CD1c-positive myeloid dendritic cell (primary cell): ENCODE results near the gene TSTD1.
"Not testable (repeated sequence)": the region's sequence is repeated elsewhere in the genome, so short reads cannot be mapped to it uniquely, and the experiment has no call there.

Experiments
- DNase-seq: peaks from one replicate; pipeline ENCODE4 v3.0.0-alpha.2; 2016; ENCODE audit errors: extremely low spot score

The TSTD1 gene

DNA sequence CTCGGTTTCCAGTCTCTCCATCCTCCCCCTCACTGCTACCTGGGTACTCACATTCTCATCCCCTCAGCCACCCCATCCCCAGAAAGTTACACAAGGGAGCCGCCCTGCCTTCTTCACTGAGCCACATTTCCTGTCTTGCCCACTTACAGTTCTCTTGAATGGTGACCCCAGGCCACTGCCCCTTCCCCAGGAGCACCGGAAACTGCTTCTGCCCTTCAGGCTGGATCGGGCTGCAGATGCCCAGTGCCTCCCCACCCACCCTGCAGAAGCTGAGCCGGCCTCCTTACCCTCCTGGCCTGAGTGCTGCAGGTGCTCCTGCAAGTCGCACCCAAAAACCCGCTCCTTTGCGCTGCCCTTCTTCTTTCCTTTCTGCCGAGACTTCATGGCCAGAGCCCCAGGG, 30.5 kb upstream of the TSTD1 start:
- no peak for DNase-seq

DNA sequence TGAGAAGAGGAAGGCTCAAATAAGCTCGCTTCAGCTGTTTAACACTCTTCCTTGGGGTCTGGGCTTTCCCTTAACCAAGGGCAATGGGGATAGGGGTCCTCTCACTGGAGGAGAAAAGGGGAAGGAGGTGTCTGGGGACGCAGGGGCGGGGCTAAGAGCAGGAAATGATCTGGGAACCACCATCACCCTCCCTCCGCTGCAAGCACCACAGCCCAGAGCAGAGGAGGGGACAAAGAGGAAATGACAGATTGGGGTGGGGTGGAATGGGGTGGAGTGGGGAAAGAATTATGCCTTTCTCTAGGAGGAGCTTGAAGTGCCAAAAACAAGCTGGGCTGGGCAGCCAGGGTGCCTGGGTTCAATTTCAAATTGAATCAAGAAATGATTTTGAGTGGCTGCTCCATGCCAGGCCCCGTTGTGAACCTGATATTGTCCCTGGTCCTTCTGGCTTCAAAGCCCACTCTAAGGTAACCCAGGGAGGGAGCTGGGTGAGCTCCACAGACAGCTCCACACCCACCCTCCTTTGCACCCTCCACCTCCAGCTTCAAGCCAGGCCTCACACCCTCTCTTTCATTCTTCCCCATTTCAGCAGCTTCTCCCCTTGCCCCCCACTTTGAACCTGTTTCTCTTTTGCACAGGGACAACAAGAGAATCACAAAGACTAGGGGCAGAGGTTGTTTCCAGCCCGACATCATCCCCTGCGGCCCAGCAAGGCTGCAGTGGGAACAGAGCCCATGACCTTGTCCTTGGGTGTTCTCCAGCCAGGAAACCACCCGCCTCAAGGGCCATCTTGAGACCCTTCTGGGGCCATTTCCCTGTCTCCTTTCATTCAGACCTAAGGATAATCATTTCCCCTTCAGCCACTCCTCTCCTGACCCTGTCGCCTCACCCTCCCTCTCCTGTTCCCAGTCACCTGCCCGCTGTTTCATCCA, 29.8 kb upstream of the TSTD1 start:
- DNase-seq: peak; percentile 88

DNA sequence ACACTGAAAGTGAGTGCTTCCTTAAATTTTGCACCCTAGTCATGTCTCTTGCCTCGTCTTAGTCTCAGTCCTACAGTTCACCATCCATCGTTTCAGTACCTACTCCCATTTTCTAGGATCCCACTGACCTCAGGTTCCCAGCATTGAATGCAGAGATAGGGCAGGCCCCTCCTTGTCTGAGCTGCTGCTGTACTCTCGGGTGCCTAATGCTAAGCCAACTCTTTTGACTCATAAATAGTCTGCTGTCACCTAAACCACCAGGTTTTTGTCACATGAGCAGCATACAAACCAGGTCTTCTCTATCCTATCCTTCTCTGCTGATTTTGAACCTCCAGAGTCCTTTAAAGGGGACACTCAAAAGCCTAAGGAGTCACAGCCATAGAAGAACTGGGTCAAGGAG, 27.9 kb upstream of the TSTD1 start:
- no peak for DNase-seq

DNA sequence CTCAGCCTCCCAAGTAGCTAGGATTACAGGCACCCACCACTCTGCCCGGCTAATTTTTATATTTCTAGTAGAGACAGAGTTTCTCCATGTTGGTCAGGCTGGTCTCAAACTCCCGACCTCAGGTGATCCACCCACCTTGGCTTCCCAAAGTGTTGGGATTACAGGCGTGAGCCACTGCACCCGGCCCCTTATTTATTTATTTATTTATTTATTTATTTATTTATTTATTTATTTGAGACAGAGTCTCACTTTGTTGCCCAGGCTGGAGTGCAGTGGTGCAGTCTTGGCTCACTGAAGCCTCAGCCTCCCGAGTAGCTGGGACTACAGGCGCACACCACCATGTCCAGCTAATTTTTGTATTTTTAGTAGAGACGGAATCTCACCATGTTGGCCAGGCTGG, 26.9 kb upstream of the TSTD1 start:
- not testable (repeated sequence) for DNase-seq

DNA sequence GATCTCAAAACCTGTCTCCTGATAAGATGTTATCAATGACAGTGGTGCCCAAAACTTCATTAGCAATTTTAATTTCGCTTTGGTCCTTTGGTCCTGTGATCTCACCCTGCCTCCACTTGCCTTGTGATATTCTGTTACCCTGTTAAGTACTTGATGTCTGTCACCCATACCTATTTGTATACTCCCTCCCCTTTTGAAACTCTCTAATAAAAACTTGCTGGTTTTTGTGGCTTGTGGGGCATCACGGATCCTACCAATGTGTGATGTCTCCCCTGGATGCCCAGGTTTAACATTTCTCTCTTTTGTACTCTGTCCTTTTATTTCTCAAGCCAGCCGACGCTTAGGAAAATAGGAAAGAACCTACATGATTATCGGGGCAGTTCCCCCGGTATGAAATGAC, 25.2 kb upstream of the TSTD1 start:
- DNase-seq: not testable (repeated sequence)

DNA sequence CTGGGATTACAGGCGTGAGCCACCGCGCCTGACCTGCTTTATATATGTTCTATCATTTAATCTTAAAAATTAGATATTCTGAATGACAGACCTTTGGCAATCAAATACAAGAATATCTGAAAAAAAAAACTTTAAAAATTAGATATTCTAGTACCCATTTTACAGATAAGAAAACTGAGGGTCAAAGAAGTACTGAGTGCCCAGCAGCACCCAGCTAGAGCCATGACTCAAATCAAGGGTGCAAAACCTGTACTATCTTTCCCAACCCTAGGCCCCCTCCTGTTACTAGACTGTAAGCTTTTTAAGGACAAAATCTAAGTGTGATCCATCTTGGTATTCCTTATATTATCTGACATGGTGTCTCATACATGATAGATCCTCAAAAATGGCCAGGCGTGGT, 22.7 kb upstream of the TSTD1 start:
- DNase-seq: no peak

DNA sequence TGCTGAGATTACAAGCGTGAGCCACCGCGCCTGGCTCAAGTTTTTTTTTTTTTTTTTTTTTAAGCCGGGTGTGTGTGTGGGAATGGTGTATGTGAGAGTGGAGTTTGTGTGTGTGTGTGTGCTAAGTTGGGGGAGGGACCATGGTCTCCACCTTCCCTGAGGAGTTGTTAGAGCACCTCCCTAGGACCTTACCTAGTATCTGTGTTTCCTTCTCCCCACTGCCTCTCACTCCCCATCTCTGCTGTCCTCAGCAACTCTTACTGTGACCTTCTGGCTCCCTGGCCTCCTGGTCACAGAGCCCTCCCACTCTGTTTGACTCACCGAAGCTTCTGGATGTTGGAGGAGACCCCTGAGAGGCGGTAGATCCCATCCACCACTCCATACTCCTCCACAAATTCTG, 20.5 kb upstream of the TSTD1 start:
- DNase-seq: no peak

DNA sequence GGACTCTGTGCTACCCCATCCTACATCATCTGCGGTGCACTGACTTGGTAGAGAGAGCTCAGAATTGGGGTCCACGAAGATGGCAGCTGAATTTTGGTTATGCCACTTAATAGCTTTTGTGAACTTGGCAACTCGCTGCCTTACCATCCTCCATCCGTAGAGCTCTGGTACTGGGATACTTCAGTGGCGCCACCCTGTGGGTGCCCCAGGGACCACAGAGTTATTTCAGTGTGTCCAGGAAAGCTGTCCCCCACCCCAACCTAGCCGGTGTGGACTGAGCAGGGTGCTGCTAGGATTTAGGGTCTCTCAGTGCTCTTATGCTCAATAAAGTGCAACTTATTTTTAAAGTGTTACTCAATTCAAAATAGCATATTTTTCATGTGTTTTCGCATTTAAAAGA, 16.0 kb upstream of the TSTD1 start:
- DNase-seq: no peak

DNA sequence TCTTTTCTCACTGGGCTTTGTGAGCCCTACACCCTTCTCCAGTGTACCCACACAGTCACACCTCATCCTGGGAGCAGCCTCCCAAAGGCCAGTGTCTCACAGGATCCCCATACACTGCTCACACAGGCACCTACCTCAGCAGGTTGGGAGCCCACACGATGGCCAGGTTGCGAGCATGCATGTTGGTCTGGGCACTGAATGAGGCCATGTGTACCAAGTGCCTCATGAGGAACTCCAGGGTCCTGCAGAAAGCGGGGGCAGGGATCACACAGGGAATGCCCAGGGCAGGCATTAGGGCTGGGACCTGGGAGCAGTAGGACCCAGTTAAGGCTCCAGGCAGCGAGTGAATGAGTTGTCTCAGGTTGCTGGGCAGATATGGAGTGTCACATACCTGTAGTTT, 15.5 kb upstream of the TSTD1 start:
- DNase-seq: no peak

DNA sequence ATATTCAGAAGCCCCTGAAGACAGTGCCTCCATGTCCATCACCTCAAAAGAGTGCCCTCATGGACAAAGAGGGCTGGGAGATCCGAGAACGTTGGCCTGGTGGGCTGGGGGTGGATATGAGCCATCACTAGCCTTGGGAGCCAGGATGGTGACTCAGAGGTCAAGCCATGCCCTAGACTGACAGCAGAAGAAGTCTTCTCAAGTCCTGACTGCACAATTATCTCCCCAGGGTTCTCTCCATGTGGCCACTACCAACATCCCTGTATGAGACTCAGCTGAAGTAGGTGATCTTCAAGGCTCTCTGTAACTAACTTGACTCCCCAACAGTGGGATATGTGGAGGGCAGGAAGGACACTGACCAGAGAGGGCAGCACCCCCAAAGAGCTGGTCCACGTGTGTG, 14.1 kb upstream of the TSTD1 start:
- no peak for DNase-seq

DNA sequence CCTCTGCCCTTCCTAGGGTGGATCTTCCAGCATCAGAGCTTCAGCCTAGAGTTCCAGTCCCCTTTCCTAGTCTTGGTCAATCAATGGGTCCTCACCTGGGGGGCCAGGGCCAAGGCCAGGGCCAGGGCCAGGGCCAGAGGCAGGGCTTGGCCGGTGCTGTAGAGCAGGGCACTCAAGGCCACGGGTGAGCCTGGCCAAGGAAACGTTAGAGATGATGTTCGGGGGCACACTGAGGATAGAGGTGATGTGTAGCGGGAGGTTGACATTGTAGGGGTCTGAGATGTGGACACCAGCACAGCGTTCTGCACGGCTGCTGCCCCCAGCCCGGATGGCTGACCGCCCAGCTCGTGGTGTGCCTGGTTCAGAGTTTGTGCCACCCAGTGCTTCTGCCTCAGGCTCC, 12.5 kb upstream of the TSTD1 start:
- DNase-seq: no peak

DNA sequence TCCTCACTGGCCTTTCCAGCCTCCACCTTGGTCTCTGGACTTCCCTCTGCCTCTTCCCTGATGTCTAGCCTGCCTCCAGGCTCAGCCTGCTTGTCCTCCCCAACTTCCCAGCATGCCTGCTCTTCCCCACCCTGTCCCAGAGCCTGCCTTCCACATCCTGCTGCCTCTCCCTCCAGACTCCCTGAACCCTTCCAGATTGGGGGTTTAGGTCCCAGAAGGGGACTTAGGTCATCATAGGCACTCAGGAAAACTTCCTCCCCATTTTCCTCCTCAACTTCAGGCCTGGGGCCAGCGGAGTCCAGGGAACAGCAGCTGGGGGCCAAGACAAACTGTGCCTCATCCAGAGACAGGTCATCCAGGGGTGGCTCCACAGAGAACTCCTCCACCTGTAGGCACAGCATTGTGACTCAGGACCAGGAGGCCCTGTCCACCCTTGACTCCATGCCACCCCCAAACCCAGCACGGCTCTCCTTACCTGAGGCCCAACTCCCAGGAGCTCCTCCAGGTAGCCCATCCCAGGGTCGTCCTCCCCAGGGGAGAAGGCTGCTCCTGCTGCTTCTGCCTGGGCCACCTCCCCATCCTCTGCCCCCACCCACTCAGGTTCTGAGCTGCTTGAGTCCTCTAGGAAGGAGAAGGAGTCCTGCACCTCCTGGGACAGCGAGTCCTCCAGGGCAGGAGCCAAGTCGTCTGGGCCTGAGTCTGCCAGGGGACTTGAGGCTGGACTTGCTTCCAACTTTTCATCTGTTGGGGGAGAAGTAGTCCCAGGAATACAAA, 10.4 kb upstream of the TSTD1 start:
- DNase-seq: no peak

DNA sequence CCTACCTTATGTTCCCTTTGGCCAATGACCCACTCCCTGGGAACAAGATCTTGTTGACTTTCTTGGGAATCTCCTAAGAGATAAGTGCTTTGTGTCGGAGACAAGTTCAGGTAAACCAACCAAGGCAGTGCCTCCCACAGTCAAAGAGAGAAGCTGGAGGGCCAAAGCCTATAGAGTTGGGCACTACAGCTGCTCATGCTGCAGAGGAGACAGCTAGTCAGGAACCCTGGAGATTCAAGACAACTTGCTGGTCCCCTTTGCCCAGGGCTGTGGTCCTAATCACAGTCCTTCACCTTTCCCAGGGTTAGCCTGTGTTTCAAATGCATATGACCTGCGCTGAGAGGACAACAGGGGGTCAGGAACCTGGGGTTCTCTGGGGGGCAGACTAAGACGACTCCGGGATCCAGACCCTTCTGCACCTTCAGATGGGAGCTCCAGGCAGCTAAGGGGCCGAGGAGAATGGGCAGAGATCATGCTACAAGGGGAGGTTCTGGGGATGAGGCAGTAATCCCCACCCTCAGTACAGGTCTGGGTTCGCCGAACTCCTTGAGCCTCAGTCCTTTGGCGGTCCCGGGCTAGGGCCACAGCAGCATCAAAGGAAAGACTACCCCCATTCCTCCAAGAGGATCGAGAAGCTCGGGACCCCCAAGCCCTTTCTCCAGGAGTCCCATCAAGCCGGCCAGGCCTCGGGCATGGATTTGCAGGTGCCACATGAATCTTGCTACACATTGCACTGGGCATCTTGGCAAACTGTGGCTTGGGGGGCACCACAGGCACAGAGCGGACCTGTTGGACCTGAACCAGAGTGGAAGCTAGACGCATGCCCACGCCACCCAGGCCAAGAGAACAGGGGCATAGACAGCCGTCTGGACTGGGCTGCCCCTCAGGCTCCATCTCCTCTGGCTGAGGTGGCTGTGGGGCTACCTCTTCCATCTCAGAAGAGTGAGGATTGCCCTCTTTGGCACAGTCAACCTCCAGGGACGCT, 9.0 kb upstream of the TSTD1 start:
- DNase-seq: no peak

DNA sequence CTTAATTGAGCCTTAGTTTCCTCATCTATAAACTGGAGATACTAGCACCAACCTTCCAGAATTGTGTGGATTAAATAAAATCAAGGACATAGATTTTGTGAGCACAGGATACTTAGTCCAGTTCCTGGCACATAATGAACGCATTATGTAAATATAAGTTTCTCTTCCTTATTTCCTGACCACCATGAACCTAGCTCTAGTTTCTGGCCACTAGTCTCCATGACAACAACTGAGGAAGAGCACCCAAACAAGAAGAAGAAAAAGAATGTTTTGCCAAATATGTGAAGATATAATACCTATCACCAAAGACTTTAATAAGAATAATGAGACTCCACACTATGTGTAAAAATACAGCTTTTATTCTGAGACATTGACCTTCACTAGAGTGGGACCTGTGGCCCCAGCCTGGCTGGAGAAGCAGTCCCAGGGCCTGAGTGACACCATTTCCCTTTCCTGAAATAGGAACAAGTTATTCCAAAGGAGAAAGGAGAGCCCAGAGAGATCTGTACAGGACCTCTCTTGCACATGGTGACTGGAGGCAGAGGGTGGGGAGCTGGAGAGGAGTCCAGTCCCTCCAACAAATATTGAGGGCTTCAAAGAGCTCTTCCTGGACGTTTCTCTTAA, 8.0 kb upstream of the TSTD1 start:
- DNase-seq: peak; percentile 89

DNA sequence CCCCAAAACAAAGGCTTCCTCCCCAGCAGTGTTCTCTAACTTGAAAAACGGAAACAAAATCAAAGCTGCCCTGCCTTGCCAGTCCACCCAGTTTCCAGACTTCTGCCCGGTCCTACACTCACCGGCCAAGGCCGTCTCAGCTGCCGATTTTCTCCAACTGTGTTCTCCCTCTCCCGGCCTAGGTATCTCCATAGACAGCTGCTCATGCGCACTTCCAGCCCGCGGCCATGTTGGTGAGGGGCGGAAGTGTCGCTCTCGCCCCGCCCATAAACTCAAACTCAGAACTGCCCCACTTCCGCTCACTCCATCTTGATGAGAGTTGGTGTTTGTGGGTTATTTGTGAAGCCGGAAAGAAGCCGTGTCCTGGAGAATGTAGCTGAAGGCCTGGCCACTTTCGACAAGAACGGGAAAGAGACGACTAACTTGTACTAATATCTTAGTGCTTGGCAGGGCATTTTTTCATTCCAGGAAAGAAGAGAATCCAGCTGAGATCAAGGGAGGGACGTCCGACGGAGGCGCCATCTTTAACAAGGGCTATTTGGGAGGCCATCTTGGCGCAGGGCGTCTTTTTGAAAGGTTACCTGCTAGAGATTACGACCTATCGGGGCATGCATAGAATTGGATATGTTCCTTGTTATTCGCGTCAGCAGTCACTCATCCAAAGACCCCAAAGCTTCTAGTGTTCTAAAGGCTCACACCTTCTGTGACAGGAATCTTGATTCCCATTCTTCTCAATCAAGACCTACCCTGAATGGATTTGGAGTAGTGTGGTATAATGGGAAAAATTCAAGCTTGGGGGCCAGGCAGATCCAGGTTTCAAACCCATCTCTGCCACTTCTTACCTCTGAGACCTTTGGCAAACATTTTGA, 7.2 kb upstream of the TSTD1 start, which contains the start of gene USF1:
Gene USF1, minus strand, starts transcription at position 242 of the 869 bp plus-strand sequence. CDS start 2,702 bp downstream, outside the sequence.
- peak; percentile 98 for DNase-seq

DNA sequence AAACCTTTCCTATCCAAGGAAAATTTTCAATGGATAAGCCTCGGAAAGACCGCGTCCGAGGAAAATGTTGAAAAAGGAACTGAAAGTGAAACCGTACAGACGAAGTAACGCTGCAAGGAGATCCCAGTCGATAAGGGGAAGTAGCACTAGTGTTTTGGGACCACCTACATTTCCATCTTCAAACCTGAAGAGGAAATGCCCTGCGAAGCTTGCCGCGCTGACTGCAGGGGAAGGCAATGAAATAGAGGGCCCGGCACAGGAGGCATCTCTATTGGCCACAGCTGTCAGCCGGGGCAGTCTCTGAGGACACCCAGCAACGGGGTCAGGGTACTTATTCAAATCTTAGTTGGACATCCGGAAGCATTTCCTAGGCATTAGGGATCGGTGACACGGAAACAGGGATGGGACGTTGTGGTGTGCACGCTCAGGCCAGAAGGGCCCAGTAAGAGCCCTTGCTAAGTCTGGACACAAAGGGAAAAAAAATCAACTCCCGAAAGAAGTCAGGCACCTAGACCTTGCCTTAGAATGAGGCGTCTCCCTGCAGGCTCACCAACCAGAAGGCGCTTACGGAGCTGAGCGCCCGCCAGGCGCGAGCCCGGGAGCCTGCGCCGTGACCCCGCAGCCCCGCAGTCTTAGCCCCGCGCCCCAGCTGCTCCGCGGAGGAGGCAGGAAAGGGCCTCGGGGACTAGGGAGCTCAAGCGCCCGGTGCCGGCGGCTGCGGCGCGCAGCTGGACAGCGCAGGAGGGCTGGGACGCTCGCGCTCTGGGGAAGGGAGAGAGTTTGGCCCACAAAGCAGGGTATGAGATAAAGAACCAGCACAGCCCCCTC, 6.4 kb upstream of the TSTD1 start:
- DNase-seq: peak; percentile 93

DNA sequence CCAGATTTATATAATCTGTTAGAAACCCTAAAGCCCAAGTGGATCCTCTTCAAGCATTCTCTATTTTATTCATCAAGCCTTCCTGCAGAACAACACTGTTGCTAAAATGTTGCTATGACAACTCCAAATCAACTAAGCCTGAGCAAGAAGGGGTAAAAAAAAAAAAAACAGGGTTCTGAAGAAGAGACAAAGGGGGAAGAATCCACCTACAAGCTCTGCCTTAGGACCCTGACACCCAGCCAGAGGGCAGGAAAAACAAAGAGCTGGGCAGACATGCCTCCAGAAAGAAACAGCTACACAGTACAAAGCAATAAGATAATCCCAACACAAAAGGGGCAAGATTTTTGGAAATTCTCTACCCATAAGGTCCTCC, 5.8 kb upstream of the TSTD1 start:
- DNase-seq: no peak

DNA sequence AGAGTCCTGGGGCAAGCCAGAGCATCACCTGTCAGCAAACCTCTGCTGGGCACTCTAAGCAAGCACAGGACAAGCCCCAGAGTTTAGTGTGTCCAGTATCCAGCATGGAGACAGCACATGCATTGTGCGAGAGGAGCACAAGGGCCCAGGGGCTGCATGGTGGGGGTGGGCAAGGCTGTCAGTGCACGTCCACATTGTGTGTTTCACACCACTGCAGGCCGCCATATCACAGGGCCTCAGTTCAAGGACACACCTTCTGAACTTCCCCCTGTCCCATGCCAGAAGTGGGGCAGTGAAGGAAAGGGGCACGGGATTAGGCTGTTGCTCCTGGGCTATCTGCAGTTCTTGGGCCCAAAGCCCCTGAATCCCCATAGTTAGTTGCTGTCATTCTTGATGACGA, 782 bp upstream of the TSTD1 start:
- DNase-seq: no peak

DNA sequence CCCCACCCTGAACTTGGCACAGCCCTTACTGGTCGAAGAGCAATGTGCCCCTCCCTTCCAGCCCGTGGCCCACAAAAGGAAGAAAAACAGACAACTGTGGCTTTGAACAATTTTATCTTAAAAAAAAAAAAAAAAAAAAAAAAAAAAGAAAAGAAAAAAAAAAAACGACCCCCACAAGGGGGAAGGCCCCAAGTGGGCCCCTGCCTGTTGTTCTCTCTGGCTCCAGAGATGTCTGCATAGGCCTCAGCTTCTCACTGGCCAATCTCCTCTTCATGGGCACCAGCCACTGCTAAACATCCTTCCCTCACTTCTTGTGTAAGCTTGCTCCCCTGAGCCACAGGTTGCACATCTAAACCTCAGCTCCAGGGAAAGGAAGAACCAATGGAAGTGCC, 386 bp upstream of the TSTD1 start:
- no peak for DNase-seq
